Thoracic aorta (tissue), 2 donors: Measurements from ENCODE around the gene TBC1D5. TPM values are rescaled to one million over a fixed set of nuclear protein-coding genes. Genes with fewer than 3 reads are reported as not detected.

ENCODE experiments used
- ATAC-seq: fragments of 150-250 bp; one replicate; pipeline ENCODE4 v1.8.0; 2017; ENCODE audit warnings: low read depth; ENCODE audit not compliant: insufficient number of reproducible peaks, low FRiP score
- DNase-seq: peaks from one replicate; pipeline ENCODE4 v3.0.0-alpha.2; 2020; ENCODE audit warnings: low spot score
- H3K27ac ChIP-seq, 2 donors: fragments of 200-600 bp; sonication (generic); 1 replicate in 1 of 2; 2 replicates in 1 of 2; pipeline ENCODE4 v1.5.1; 2016; ENCODE audit warnings: mild to moderate bottlenecking in 2 of 2, moderate library complexity in 2 of 2
- H3K27me3 ChIP-seq: fragments of 200-600 bp; sonication (generic); replicated peaks from 2 replicates; pipeline ENCODE4 v1.6.0; 2016; ENCODE audit warnings: mild to moderate bottlenecking; ENCODE audit not compliant: insufficient read depth
- H3K36me3 ChIP-seq: fragments of 200-600 bp; sonication (generic); one replicate; pipeline ENCODE4 v1.5.1; 2016
- H3K4me1 ChIP-seq, 2 donors: fragments of 200-600 bp; sonication (generic); 1 replicate in 1 of 2; 2 replicates in 1 of 2; pipeline versions ENCODE4 v1.5.1 to v1.6.0; 2016; ENCODE audit warnings: low read depth in 2 of 2, mild to moderate bottlenecking in 1 of 2; ENCODE audit not compliant: control insufficient read depth in 1 of 2
- H3K4me3 ChIP-seq: fragments of 200-600 bp; sonication (generic); 2 replicates; pipeline ENCODE4 v1.5.1; 2016; ENCODE audit warnings: mild to moderate bottlenecking
- H3K9me3 ChIP-seq: fragments of 200-600 bp; sonication (generic); 2 replicates; pipeline ENCODE4 v1.5.1; 2016
- CTCF ChIP-seq: fragments of 200-600 bp; sonication (generic); IDR thresholded peaks from one replicate; pipeline ENCODE4 v1.5.1; 2019; ENCODE audit warnings: antibody characterized with exemption
- total RNA-seq, 2 donors: library from RNA; depleted of rRNA; stranded (reverse); fragments of >200 nt; gene quantifications; one replicate each; pipeline versions ENCODE4 v1.1.0 to v1.2.3, GENCODE V29; 2016

TBC1D5 gene
- total RNA-seq, 2 donors from 2014 or later: 80.6 to 103 TPM

DNA sequence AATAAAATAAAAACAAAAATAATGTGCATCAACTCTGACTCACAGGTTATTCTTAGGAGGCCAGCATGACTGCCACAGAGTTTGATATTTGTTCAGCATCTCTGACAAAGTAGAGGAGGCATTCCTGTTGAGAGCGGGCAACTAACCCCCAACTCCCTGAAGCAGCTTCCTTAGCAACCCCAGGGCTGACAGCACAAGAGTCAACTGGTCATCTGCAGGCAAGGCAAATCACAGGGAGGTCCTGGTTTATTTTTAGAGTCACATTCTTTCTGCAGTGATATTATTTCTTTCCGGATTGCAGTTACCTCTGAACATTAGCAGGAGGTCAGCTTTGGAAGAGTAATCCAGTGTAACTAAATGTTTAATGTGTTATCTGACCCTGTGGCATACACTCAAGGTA is 584.7 kb downstream of the TBC1D5 start:
- Histone ChIP-seq H3K27me3 (no peaks in the 10 kb centered on the region), H3K27ac (peak overlapping the region; percentile 71 to 76), H3K9me3 (peaks cover 3% of the 10 kb centered on the region), H3K36me3 (peaks cover 14% of the 10 kb centered on the region), H3K4me3 (peak overlapping the region; percentile 40), H3K4me1 (peaks cover 14 to 27% of the 10 kb centered on the region in 2 donors)
- no peak for TF ChIP-seq CTCF
- DNase-seq (no peak), ATAC-seq (peak; percentile 83)

DNA sequence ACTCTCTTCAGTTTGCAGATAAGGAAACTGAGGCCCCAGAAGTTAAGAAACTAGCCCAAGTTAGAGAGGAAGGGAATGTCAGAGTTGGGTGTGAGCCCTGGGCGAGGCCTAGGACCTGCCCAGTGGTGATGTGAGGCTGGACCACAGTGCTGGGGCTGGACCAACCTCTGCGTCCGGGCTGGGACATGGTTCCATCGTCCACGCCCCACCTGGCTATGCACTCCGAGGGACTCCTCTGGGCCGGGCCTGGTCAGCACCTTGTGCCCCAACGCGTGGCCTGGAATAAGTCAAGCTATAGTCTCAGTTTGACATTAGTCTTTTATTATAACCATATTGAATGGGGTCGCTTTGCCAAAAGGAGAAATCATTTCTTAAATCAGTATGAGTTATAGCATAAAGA is 585.6 kb downstream of the TBC1D5 start:
- H3K27ac ChIP-seq: peak overlapping the region; percentile 71 to 76
- H3K36me3 ChIP-seq: peaks cover 14% of the 10 kb centered on the region

DNA sequence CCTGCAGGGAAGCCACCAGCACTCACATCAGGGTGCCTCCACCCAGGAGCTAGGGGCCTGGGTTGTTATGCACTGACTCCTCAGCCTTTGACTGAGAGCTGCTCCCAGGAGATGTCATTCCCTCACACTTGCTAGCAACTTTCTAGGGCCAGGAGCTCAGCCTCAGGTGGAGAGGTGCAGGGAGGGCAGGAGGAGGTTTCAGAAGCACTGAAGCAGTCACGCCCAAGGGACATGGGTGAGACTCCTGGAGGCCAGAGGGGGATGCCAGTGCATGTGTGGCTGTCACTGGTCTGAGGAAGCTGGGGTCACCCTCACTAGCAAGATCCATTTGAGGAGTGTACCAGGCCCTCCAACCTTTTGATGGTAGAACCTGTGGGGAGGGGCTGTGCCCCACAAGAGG is 586.5 kb downstream of the TBC1D5 start:
- H3K9me3 ChIP-seq: peaks cover 3% of the 10 kb centered on the region
- ATAC-seq (no peak), DNase-seq (no peak)
- no peak overlapping the region for H3K27ac ChIP-seq
- H3K4me3 ChIP-seq: no peak overlapping the region
- H3K4me1 ChIP-seq: peaks cover 14 to 27% of the 10 kb centered on the region in 2 donors
- H3K27me3 ChIP-seq: no peaks in the 10 kb centered on the region
- no peak for TF ChIP-seq CTCF
- peaks cover 14% of the 10 kb centered on the region for H3K36me3 ChIP-seq

More for the DNA sequence above, 585.6 kb downstream of the TBC1D5 start:
- DNase-seq (no peak), ATAC-seq (no peak)
- Histone ChIP-seq H3K27me3 (no peaks in the 10 kb centered on the region), H3K4me1 (peaks cover 14 to 27% of the 10 kb centered on the region in 2 donors), H3K4me3 (no peak overlapping the region), H3K9me3 (peaks cover 3% of the 10 kb centered on the region)
- no peak for TF ChIP-seq CTCF

DNA sequence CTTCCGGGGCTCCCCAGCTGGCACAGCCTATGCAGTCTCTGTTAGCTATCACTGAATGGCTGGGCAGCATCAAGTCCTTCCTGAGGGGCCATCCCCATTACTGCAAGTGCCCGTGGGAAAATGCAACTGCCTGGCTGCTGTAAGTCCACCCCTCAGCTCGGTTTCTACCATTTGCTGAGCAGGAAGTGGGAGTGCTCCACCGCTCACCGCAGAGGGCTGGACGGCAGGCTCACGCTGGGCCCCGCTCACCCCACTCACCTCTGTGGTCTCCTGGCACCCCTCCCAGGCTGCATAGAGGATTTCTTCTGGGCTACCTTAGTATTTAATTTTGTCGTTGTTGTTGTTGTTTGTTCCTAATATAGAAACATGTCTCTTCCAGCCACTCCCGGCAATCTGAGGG is 587.5 kb downstream of the TBC1D5 start:
- Histone ChIP-seq H3K27me3 (no peaks in the 10 kb centered on the region), H3K27ac (no peak overlapping the region), H3K36me3 (peaks cover 14% of the 10 kb centered on the region), H3K4me3 (no peak overlapping the region), H3K4me1 (peaks cover 14 to 27% of the 10 kb centered on the region in 2 donors), H3K9me3 (peaks cover 3% of the 10 kb centered on the region)
- ATAC-seq: no peak
- no peak for DNase-seq
- TF ChIP-seq CTCF: no peak

DNA sequence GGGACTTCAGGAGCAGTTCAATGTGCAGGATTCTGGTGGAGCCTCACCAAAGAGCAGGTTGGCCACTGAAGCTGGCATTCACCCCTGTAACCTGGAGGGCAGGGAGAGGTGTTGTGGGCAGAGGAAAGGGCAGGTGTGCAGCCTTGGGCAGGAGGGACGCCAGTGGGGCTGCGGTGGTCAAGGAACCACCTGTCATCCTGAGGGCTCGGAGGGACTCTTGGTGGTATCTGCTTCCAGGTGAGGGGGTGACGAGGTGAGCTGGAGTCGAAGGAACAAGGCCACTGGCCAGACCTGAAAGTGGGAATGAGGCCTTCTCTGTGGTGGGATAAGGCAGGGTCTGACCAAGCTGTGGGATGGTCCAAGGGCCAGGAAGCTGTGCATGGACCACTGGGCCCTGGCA is 588.2 kb downstream of the TBC1D5 start:
- H3K27me3 ChIP-seq: no peaks in the 10 kb centered on the region
- peaks cover 14% of the 10 kb centered on the region for H3K36me3 ChIP-seq
- DNase-seq (no peak), ATAC-seq (no peak)
- peaks cover 14 to 27% of the 10 kb centered on the region in 2 donors for H3K4me1 ChIP-seq
- no peak for TF ChIP-seq CTCF
- no peak overlapping the region for H3K4me3 ChIP-seq
- H3K27ac ChIP-seq: no peak overlapping the region
- H3K9me3 ChIP-seq: peaks cover 3% of the 10 kb centered on the region
